Mammary epithelial cell (primary cell): ENCODE data around the gene TPGS1.

Experiments
- EZH2 ChIP-seq: IDR thresholded peaks from 2 replicates; pipeline ENCODE4 v1.6.1; 2012; ENCODE audit warnings: low read length, inconsistent platforms, borderline replicate concordance
- TF ChIP-seq, protein P1 (sequence below), 2 donors: IDR thresholded peaks in 1 of 2; conservative IDR thresholded peaks in 1 of 2; 2 replicates each; pipeline ENCODE4 v1.5.1; 2011 to 2012; ENCODE audit warnings: inconsistent platforms in 2 of 2, low read length in 2 of 2, mild to moderate bottlenecking in 2 of 2, control low read depth in 1 of 2, low read depth in 1 of 2; ENCODE audit not compliant: insufficient read depth in 1 of 2; ENCODE audit errors: extremely low read depth in 1 of 2

DNA sequence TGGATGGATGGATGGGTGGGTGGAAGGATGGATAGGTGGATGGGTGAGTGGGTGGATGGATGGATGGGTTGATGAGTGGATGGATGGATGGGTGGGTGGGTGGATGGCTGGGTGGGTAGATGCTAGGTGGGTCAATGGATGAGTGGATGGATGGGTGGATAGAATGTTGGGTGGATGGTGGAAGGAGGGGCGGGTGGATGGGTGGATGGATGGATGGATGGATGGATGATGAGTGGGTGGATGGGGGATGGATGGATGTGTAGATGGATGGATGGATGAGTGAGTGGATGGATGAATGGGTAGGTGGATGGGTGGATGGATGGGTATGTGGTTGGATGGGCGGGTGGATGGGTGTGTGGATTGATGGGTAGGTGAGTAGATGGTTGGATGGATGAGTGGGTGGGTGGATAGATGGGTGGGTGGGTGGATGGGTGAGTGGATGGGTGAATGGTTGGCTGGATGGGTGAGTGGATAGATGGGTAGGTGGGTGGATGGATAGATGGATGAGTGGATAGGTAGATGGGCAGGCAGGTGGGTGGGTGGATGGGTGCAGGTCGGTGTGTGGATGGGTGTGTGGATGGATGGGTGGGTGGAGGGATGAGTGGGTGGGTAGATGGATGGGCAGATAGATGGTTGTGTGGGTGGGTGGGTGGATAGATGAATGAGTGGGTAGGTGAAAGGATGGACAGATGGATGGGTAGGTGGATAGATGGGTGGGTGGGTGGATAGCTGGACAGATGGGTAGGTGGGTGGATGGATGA lies 42.1 kb upstream of the TPGS1 start:
- TF ChIP-seq, protein P1, sequence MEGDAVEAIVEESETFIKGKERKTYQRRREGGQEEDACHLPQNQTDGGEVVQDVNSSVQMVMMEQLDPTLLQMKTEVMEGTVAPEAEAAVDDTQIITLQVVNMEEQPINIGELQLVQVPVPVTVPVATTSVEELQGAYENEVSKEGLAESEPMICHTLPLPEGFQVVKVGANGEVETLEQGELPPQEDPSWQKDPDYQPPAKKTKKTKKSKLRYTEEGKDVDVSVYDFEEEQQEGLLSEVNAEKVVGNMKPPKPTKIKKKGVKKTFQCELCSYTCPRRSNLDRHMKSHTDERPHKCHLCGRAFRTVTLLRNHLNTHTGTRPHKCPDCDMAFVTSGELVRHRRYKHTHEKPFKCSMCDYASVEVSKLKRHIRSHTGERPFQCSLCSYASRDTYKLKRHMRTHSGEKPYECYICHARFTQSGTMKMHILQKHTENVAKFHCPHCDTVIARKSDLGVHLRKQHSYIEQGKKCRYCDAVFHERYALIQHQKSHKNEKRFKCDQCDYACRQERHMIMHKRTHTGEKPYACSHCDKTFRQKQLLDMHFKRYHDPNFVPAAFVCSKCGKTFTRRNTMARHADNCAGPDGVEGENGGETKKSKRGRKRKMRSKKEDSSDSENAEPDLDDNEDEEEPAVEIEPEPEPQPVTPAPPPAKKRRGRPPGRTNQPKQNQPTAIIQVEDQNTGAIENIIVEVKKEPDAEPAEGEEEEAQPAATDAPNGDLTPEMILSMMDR (conservative IDR thresholded peaks at IDR 0.05 in 1 of 2, IDR thresholded peaks at IDR 0.05 in 1 of 2; ENCODE audit: extremely low read depth in 1 of 2, insufficient read depth in 1 of 2, low read depth in 1 of 2, low read length in 2 of 2) = no peak
- TF ChIP-seq EZH2 = no peak
